Liver (tissue), 9 donors: ENCODE measurements around the gene DNM3. TPM values are rescaled to one million over a fixed set of nuclear protein-coding genes. Genes with fewer than 3 reads are reported as not detected.

Source experiments
- DNase-seq: peaks from one replicate; pipeline ENCODE4 v3.0.0-alpha.2; 2017; ENCODE audit warnings: low spot score
- H3K27ac ChIP-seq, 2 donors: one replicate each; pipeline ENCODE4 v1.7.0; 2013; ENCODE audit warnings: inconsistent platforms in 2 of 2, low read length in 2 of 2, control low read depth in 1 of 2, low read depth in 1 of 2, mild to moderate bottlenecking in 1 of 2
- H3K27me3 ChIP-seq, 4 donors: one replicate each; pipeline versions ENCODE4 v1.6.1 to v1.7.0; 2013; ENCODE audit warnings: low read length in 3 of 4, inconsistent platforms in 1 of 4, mild to moderate bottlenecking in 1 of 4, moderate library complexity in 1 of 4; ENCODE audit not compliant: control insufficient read depth in 4 of 4, insufficient read depth in 4 of 4
- H3K36me3 ChIP-seq, 4 donors: one replicate each; pipeline versions ENCODE4 v1.6.1 to v1.7.0; 2013; ENCODE audit warnings: low read length in 3 of 4, mild to moderate bottlenecking in 3 of 4, low read depth in 1 of 4, moderate library complexity in 1 of 4; ENCODE audit not compliant: control insufficient read depth in 4 of 4, insufficient read depth in 3 of 4
- H3K4me1 ChIP-seq, 4 donors: one replicate each; pipeline versions ENCODE4 v1.6.1 to v1.7.0; 2013; ENCODE audit warnings: low read length in 3 of 4, mild to moderate bottlenecking in 3 of 4, moderate library complexity in 1 of 4; ENCODE audit not compliant: control insufficient read depth in 4 of 4, insufficient read depth in 4 of 4
- H3K4me3 ChIP-seq, 3 donors: one replicate each; pipeline versions ENCODE4 v1.6.1 to v1.7.0; 2013; ENCODE audit warnings: low read length in 3 of 3, control low read depth in 1 of 3, low read depth in 1 of 3, mild to moderate bottlenecking in 1 of 3
- H3K9ac ChIP-seq, 2 donors: one replicate each; pipeline ENCODE4 v1.7.0; 2013; ENCODE audit warnings: low read length in 2 of 2, mild to moderate bottlenecking in 2 of 2, moderate library complexity in 2 of 2, control low read depth in 1 of 2, low read depth in 1 of 2
- H3K9me3 ChIP-seq, 4 donors: one replicate each; pipeline versions ENCODE4 v1.6.1 to v1.7.0; 2013; ENCODE audit warnings: low read length in 3 of 4; ENCODE audit not compliant: control insufficient read depth in 4 of 4
- EGR1 ChIP-seq, 2 donors: IDR thresholded peaks; 2 replicates each; pipeline ENCODE4 v1.6.1; 2016 to 2018; ENCODE audit warnings: antibody characterized with exemption in 2 of 2, low read depth in 2 of 2
- FOXA1 ChIP-seq: IDR thresholded peaks from 2 replicates; pipeline ENCODE4 v1.6.1; 2016; ENCODE audit warnings: antibody characterized with exemption
- FOXA2 ChIP-seq: IDR thresholded peaks from 2 replicates; pipeline ENCODE4 v1.6.1; 2016; ENCODE audit warnings: antibody characterized with exemption
- GABPA ChIP-seq, 2 donors: IDR thresholded peaks in 1 of 2; conservative IDR thresholded peaks in 1 of 2; 2 replicates each; pipeline ENCODE4 v1.6.1; 2016; ENCODE audit warnings: antibody characterized with exemption in 2 of 2, mild to moderate bottlenecking in 1 of 2, moderate library complexity in 1 of 2
- HNF4A ChIP-seq, 2 donors: conservative IDR thresholded peaks; 2 replicates each; pipeline ENCODE4 v1.6.1; 2016; ENCODE audit warnings: antibody characterized with exemption in 2 of 2, mild to moderate bottlenecking in 2 of 2
- HNF4G ChIP-seq: IDR thresholded peaks from 2 replicates; pipeline ENCODE4 v1.6.1; 2016; ENCODE audit warnings: antibody characterized with exemption
- JUND ChIP-seq, 2 donors: IDR thresholded peaks; 2 replicates each; pipeline ENCODE4 v1.6.1; 2016; ENCODE audit warnings: antibody characterized with exemption in 2 of 2
- NR2F2 ChIP-seq: IDR thresholded peaks from 2 replicates; pipeline ENCODE4 v1.6.1; 2016; ENCODE audit warnings: antibody characterized with exemption
- RAD21 ChIP-seq, 2 donors: IDR thresholded peaks; 2 replicates each; pipeline ENCODE4 v1.6.1; 2016; ENCODE audit warnings: antibody characterized with exemption in 2 of 2, mild to moderate bottlenecking in 2 of 2
- RXRA ChIP-seq, 2 donors: IDR thresholded peaks; 2 replicates each; pipeline ENCODE4 v1.6.1; 2017 to 2018; ENCODE audit warnings: antibody characterized with exemption in 2 of 2, mild to moderate bottlenecking in 1 of 2
- SP1 ChIP-seq: IDR thresholded peaks from 2 replicates; pipeline ENCODE4 v1.6.1; 2018; ENCODE audit warnings: antibody characterized with exemption, mild to moderate bottlenecking
- TAF1 ChIP-seq: conservative IDR thresholded peaks from 2 replicates; pipeline ENCODE4 v1.6.1; 2016; ENCODE audit warnings: antibody characterized with exemption, mild to moderate bottlenecking
- YY1 ChIP-seq: IDR thresholded peaks from 2 replicates; pipeline ENCODE4 v1.6.1; 2016; ENCODE audit warnings: antibody characterized with exemption, mild to moderate bottlenecking
- WGBS: extraction: QIAGEN DNeasy Blood & Tissue Kit; methylation state at CpG from one replicate; pipeline ENCODE4 v1.1.7; 2013; 5-methylcytosine and 5-hydroxymethylcytosine counted together
- polyA plus RNA-seq, 2 donors: library from polyadenylated mRNA; stranded (reverse) in 1 of 2; unstranded in 1 of 2; fragments of 200-250 nt in 1 of 2; fragments of >200 nt in 1 of 2; fragmentation: Nextera tagmentation in 1 of 2; extraction: Ambion mirVana in 1 of 2; gene quantifications; one replicate each; pipeline versions ENCODE4 v1.2.1 to v1.2.3, GENCODE V29; 2013 to 2015
- total RNA-seq, 2 donors: library from RNA; depleted of rRNA; stranded (reverse); fragments of >200 nt; gene quantifications; one replicate each; pipeline ENCODE4 v1.2.3, GENCODE V29; 2014
- TF ChIP-seq, protein P1 (sequence below): fragments of 150-350 bp; IDR thresholded peaks from 2 replicates; pipeline ENCODE4 v1.5.1; 2017; ENCODE audit warnings: improper control_type of control experiment, low read depth, low read length; ENCODE audit not compliant: missing input control
- TF ChIP-seq, protein P2 (sequence below): IDR thresholded peaks from 2 replicates; pipeline ENCODE4 v1.6.1; 2016; ENCODE audit warnings: antibody characterized with exemption
- TF ChIP-seq, protein P3 (sequence below): IDR thresholded peaks from 2 replicates; pipeline ENCODE4 v1.6.1; 2016; ENCODE audit warnings: antibody characterized with exemption
- TF ChIP-seq, protein P4 (sequence below): IDR thresholded peaks from 2 replicates; pipeline ENCODE4 v1.6.1; 2016; ENCODE audit warnings: antibody characterized with exemption, mild to moderate bottlenecking
- TF ChIP-seq, protein P5 (sequence below): IDR thresholded peaks from 2 replicates; pipeline ENCODE4 v1.6.1; 2016; ENCODE audit warnings: antibody characterized with exemption
- donor health status: healthy.
- donor health status: healthy.
- donor health status: healthy.
- donor health status: healthy.
- donor health status: healthy.

Gene DNM3
- total and polyA plus RNA-seq, 4 donors, result 0.08 to 3.2 (median 1.0) TPM

DNA sequence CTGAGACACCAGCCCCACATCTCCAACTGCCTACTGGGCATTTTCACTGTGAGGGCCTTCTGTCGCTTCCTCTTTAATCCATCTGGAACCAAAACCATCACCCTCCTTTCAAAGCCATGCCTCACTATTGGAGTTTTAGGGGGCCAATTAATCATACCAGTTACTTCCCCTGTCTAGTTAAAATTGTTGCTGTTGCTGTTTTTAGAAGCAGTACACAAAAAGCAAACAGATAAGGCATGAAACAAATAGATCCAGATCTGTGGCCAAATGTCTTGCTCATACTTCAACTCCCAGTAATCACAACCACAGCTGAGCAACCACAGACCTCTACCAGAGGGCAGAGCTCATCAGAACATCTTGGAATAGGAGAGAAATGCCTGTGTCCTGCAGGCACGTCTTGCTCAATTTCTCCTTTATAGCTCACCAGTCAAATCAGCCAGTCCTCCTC lies 445.4 kb downstream of the DNM3 start:
- Histone ChIP-seq H3K9ac (no peak overlapping the region), H3K27me3 (no peaks in the 10 kb centered on the region), H3K36me3 (no peaks in the 10 kb centered on the region), H3K4me1 (no peaks in the 10 kb centered on the region), H3K27ac (no peak overlapping the region), H3K4me3 (no peak overlapping the region), H3K9me3 (no peaks in the 10 kb centered on the region)
- 78% methylated on average over 2 of the region's 2 CpGs for WGBS
- peak; percentile 79 for TF ChIP-seq NR2F2
- TF ChIP-seq, protein P1, sequence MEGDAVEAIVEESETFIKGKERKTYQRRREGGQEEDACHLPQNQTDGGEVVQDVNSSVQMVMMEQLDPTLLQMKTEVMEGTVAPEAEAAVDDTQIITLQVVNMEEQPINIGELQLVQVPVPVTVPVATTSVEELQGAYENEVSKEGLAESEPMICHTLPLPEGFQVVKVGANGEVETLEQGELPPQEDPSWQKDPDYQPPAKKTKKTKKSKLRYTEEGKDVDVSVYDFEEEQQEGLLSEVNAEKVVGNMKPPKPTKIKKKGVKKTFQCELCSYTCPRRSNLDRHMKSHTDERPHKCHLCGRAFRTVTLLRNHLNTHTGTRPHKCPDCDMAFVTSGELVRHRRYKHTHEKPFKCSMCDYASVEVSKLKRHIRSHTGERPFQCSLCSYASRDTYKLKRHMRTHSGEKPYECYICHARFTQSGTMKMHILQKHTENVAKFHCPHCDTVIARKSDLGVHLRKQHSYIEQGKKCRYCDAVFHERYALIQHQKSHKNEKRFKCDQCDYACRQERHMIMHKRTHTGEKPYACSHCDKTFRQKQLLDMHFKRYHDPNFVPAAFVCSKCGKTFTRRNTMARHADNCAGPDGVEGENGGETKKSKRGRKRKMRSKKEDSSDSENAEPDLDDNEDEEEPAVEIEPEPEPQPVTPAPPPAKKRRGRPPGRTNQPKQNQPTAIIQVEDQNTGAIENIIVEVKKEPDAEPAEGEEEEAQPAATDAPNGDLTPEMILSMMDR, result no peak
- no peak for DNase-seq

DNA sequence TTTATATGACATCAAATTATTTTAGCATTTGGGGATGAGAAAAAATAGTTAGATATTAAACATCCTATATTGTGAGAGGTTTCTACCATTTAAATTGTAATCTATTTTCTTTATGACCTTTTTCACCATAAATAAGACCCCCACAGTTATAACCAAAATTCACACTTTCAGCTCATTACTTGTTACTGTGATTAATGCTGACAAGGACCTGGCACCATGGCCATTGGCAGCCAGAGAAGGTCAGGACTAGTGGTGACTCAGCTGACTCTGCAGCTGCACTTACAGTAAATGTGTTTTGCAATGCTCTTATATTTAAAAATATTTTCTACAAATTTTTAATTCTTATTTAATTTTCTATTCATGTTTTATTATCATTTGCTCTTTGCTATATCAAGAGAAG lies 445.9 kb downstream of the DNM3 start:
- Histone ChIP-seq H3K27ac (no peak overlapping the region), H3K4me1 (no peaks in the 10 kb centered on the region), H3K9me3 (no peaks in the 10 kb centered on the region), H3K27me3 (no peaks in the 10 kb centered on the region), H3K36me3 (no peaks in the 10 kb centered on the region), H3K4me3 (no peak overlapping the region), H3K9ac (no peak overlapping the region)
- TF ChIP-seq YY1, result no peak
- peak; percentile 18 for TF ChIP-seq NR2F2
- TF ChIP-seq, protein P2, sequence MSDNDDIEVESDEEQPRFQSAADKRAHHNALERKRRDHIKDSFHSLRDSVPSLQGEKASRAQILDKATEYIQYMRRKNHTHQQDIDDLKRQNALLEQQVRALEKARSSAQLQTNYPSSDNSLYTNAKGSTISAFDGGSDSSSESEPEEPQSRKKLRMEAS, result no peak
- TF ChIP-seq HNF4G, result no peak
- no peak for DNase-seq

DNA sequence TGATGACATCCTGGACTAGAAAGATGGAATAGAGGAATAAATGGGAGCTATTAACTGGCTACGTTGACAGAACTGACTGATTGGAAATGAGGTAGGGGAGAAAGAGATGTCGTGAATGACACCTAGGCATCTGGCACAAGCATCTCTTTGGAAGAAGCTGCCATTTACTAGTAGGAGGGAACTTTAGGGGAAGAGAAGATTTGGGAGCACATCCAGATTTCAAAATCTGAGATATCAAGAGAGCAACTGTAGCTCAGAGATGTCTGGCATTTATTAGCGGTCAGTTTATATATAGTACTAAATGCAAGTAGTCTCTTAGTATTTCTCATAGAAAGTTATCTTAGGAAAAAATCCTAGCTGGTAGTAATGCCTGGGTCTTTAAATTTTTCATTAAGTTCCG lies 447.3 kb downstream of the DNM3 start:
- no peak overlapping the region for H3K27ac ChIP-seq
- H3K4me1 ChIP-seq, result no peaks in the 10 kb centered on the region
- 82% methylated on average over 4 of the region's 4 CpGs for WGBS
- no peaks in the 10 kb centered on the region for H3K9me3 ChIP-seq
- no peak for DNase-seq
- no peaks in the 10 kb centered on the region for H3K27me3 ChIP-seq
- no peaks in the 10 kb centered on the region for H3K36me3 ChIP-seq
- no peak overlapping the region for H3K4me3 ChIP-seq
- TF ChIP-seq, protein P2, result no peak
- TF ChIP-seq, protein P1, result no peak
- TF ChIP-seq FOXA2 (no peak), SP1 (no peak), FOXA1 (no peak), HNF4G (no peak), HNF4A (conservative IDR thresholded peaks at IDR 0.05) (no peak), RXRA (IDR thresholded peaks at IDR 0.05) (no peak), EGR1 (IDR thresholded peaks at IDR 0.05; ENCODE audit: low read depth in 2 of 2) (no peak), YY1 (no peak), TAF1 (no peak), GABPA (IDR thresholded peaks at IDR 0.05 in 1 of 2, conservative IDR thresholded peaks at IDR 0.05 in 1 of 2) (no peak), NR2F2 (no peak), JUND (IDR thresholded peaks at IDR 0.05) (no peak), RAD21 (IDR thresholded peaks at IDR 0.05) (no peak)
- TF ChIP-seq, protein P3, sequence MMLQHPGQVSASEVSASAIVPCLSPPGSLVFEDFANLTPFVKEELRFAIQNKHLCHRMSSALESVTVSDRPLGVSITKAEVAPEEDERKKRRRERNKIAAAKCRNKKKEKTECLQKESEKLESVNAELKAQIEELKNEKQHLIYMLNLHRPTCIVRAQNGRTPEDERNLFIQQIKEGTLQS, result no peak
- TF ChIP-seq, protein P4, sequence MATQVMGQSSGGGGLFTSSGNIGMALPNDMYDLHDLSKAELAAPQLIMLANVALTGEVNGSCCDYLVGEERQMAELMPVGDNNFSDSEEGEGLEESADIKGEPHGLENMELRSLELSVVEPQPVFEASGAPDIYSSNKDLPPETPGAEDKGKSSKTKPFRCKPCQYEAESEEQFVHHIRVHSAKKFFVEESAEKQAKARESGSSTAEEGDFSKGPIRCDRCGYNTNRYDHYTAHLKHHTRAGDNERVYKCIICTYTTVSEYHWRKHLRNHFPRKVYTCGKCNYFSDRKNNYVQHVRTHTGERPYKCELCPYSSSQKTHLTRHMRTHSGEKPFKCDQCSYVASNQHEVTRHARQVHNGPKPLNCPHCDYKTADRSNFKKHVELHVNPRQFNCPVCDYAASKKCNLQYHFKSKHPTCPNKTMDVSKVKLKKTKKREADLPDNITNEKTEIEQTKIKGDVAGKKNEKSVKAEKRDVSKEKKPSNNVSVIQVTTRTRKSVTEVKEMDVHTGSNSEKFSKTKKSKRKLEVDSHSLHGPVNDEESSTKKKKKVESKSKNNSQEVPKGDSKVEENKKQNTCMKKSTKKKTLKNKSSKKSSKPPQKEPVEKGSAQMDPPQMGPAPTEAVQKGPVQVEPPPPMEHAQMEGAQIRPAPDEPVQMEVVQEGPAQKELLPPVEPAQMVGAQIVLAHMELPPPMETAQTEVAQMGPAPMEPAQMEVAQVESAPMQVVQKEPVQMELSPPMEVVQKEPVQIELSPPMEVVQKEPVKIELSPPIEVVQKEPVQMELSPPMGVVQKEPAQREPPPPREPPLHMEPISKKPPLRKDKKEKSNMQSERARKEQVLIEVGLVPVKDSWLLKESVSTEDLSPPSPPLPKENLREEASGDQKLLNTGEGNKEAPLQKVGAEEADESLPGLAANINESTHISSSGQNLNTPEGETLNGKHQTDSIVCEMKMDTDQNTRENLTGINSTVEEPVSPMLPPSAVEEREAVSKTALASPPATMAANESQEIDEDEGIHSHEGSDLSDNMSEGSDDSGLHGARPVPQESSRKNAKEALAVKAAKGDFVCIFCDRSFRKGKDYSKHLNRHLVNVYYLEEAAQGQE, result no peak
- TF ChIP-seq, protein P5, sequence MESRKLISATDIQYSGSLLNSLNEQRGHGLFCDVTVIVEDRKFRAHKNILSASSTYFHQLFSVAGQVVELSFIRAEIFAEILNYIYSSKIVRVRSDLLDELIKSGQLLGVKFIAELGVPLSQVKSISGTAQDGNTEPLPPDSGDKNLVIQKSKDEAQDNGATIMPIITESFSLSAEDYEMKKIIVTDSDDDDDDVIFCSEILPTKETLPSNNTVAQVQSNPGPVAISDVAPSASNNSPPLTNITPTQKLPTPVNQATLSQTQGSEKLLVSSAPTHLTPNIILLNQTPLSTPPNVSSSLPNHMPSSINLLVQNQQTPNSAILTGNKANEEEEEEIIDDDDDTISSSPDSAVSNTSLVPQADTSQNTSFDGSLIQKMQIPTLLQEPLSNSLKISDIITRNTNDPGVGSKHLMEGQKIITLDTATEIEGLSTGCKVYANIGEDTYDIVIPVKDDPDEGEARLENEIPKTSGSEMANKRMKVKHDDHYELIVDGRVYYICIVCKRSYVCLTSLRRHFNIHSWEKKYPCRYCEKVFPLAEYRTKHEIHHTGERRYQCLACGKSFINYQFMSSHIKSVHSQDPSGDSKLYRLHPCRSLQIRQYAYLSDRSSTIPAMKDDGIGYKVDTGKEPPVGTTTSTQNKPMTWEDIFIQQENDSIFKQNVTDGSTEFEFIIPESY, result no peak
- H3K9ac ChIP-seq, result no peak overlapping the region
